Rectal smooth muscle tissue (tissue), 1 donor: ENCODE results near the gene DHCR24.

ENCODE experiments used
- H3K27ac ChIP-seq: one replicate; pipeline ENCODE4 v1.7.0; 2013; ENCODE audit warnings: low read depth, low read length, inconsistent platforms
- H3K27me3 ChIP-seq: one replicate; pipeline ENCODE4 v1.7.0; 2013; ENCODE audit warnings: low read length; ENCODE audit not compliant: control insufficient read depth, insufficient read depth
- H3K36me3 ChIP-seq: one replicate; pipeline ENCODE4 v1.7.0; 2013; ENCODE audit warnings: low read length; ENCODE audit not compliant: control insufficient read depth, insufficient read depth
- H3K4me1 ChIP-seq: one replicate; pipeline ENCODE4 v1.7.0; 2013; ENCODE audit warnings: low read length; ENCODE audit not compliant: control insufficient read depth, insufficient read depth
- H3K4me3 ChIP-seq: one replicate; pipeline ENCODE4 v1.7.0; 2013; ENCODE audit warnings: low read length
- H3K9ac ChIP-seq: one replicate; pipeline ENCODE4 v1.7.0; 2013; ENCODE audit warnings: low read length

Gene DHCR24

DNA sequence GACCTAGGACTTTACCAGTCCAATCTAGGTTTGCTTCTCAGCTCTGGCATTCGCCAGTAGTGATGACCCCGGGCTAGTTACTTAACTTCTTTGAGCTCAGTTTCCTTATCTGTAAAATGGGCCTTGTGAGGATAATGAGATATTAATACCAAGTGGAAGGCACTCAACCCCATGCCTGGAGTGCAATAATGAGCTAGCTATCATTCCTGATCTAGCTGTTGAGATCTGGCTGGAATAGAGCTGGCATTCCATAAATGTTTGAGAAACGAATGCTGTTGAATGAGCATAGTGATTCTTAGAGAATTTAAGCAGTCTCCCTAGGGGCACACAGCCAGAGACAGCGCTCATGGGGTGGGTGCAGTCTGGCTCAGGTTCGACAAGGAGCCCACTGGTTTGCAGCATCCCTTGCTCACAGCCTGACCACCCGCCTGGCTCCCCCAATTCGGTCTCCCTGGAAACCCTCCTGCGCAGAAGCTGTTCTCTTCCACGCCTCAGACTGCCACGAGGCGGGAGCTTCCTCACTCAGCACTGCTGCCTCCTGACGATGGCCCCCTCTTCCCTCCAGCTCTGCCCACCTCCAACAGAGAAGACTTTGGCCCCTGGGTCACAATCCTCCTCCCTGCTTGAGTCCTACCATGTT, 32.5 kb downstream of the DHCR24 start:
- Histone ChIP-seq H3K9ac (no peak overlapping the region), H3K4me3 (no peak overlapping the region), H3K27me3 (no peaks in the 10 kb centered on the region), H3K4me1 (no peaks in the 10 kb centered on the region), H3K36me3 (peaks cover 8% of the 10 kb centered on the region), H3K27ac (no peak overlapping the region)

- no peak overlapping the region for H3K4me3 ChIP-seq
- H3K4me1 ChIP-seq, result no peaks in the 10 kb centered on the region
- no peak overlapping the region for H3K9ac ChIP-seq
- H3K27ac ChIP-seq, result no peak overlapping the region
- peaks cover 8% of the 10 kb centered on the region for H3K36me3 ChIP-seq
- no peaks in the 10 kb centered on the region for H3K27me3 ChIP-seq
These were observed 33.1 kb downstream of the DHCR24 start for GRCh38 chr1:54853793-54854370.

DNA sequence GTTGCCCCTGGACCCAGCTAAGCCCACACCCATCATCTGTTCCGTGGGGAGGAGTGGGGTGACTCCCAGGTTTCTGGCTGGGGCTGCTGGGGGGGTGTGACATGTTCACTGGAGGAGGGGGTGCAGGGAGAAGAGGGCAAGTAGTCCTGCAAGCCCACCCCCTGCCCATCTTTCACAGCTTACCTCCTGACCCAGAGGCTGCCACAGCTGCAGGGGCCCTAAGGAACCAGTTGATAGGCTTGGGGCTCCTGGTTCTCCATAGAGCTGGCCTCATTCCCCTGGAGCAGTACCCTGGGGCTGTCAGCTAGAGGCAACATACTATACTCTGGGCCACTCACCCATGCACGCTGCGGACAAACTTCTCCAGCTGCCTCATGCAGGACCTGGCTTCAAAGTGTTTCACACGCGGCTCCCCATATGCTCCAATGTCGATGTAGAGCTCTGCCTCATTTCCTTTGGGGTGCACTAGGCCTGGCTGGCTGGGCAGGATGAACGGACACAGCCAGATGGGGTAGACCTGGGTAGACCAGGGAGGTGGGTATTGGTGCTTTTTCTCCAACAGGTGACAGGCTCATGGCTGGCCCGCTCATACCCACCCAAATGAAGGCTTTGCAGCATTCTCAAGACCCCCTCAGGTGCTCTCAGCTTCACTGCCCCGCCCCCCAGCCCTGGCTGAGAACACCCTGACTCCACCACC, 33.8 kb downstream of the DHCR24 start:
- peaks cover 8% of the 10 kb centered on the region for H3K36me3 ChIP-seq
- H3K4me1 ChIP-seq, result no peaks in the 10 kb centered on the region
- no peak overlapping the region for H3K27ac ChIP-seq
- no peak overlapping the region for H3K4me3 ChIP-seq
- no peaks in the 10 kb centered on the region for H3K27me3 ChIP-seq
- H3K9ac ChIP-seq, result no peak overlapping the region

GRCh38 chr1:54851936-54852524, 35.0 kb downstream of the DHCR24 start:
- no peaks in the 10 kb centered on the region for H3K4me1 ChIP-seq
- no peak overlapping the region for H3K9ac ChIP-seq
- no peak overlapping the region for H3K27ac ChIP-seq
- peaks cover 8% of the 10 kb centered on the region for H3K36me3 ChIP-seq
- H3K27me3 ChIP-seq, result no peaks in the 10 kb centered on the region
- no peak overlapping the region for H3K4me3 ChIP-seq

- no peak overlapping the region for H3K27ac ChIP-seq
- H3K4me3 ChIP-seq, result no peak overlapping the region
- H3K36me3 ChIP-seq, result peaks cover 8% of the 10 kb centered on the region
- H3K4me1 ChIP-seq, result no peaks in the 10 kb centered on the region
- no peaks in the 10 kb centered on the region for H3K27me3 ChIP-seq
- H3K9ac ChIP-seq, result no peak overlapping the region
These were observed 35.6 kb downstream of the DHCR24 start for GRCh38 chr1:54851406-54851805.

GRCh38 chr1:54850737-54851136, 36.3 kb downstream of the DHCR24 start:
- Histone ChIP-seq H3K36me3 (peaks cover 8% of the 10 kb centered on the region), H3K27me3 (no peaks in the 10 kb centered on the region), H3K4me3 (no peak overlapping the region), H3K9ac (no peak overlapping the region), H3K4me1 (no peaks in the 10 kb centered on the region), H3K27ac (no peak overlapping the region)

DNA sequence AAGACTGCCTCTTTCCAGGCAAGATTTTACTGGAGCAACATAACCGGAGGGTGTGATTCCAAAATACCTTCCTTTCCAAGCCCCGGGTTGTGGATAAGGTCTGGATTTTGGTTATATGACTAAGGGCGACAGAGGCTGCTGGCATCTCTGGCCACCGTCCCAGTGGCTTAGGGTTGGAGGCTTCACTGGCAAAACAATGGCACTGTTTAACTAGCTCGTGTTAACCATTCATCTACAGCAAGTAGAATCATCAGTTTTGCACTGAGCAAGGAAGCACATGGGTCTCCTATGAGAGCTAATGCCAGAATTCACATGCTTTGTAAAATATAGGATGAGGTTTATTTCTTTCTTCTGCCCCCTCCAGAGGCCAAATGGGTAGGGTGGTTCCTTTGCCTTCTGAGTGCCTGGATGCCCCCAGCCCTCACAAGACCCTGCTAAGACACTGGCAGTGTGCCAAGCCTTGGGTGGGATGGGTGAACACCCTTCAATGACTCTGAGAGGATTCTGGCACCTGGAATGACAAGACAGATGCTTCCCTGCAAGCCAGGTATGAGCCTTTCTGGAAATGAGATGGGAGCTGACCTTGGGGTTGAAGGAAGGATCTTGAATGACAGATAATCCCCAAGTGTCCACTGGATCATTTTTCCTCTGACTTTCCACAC, 36.8 kb downstream of the DHCR24 start:
- Histone ChIP-seq H3K27me3 (no peaks in the 10 kb centered on the region), H3K4me3 (no peak overlapping the region), H3K27ac (no peak overlapping the region), H3K4me1 (no peaks in the 10 kb centered on the region), H3K9ac (no peak overlapping the region), H3K36me3 (peaks cover 8% of the 10 kb centered on the region)

- Histone ChIP-seq H3K27ac (no peak overlapping the region), H3K36me3 (peaks cover 8% of the 10 kb centered on the region), H3K9ac (no peak overlapping the region), H3K4me3 (no peak overlapping the region), H3K4me1 (no peaks in the 10 kb centered on the region), H3K27me3 (no peaks in the 10 kb centered on the region)
These were observed 37.6 kb downstream of the DHCR24 start for GRCh38 chr1:54849219-54850068.

DNA sequence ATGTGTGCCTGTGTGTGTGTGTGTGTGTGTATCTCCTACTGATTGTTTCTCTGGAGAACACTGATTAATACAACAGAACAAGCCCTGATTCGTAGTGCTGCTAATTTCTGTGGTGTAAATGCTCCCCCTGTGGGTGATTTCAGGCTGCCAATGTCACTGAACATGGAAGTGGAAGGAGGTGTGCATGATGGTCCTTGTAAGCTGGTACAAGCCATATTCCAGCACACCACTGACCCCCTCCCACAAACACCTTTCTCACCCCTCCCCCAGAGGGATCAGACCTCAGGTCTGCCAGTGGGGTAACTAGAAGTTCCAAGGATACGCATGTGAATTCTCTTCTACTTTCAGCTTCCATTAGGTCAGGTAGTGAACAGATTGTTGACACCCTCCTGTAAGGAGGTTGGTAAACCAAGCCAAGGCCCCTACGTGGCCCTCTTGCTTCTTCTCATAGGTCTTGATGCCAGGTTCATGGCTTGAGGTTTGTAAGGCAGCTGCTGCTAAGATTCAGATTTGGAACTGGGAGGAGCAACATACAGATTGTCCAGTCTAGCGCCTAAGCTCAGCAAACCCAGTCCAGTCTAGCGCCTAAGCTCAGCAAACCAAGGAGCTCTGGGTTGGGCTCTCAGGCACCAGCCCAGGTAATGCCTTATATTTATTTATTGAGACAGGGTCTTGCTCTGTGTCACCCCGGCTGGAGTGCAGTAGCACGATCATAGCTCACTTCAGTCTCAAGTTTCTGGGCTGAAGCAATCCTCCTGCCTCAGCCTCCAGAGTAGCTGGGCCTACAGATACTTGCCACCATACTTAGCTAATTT, 38.7 kb downstream of the DHCR24 start:
- H3K27ac ChIP-seq, result no peak overlapping the region
- no peaks in the 10 kb centered on the region for H3K27me3 ChIP-seq
- H3K4me1 ChIP-seq, result no peaks in the 10 kb centered on the region
- H3K4me3 ChIP-seq, result no peak overlapping the region
- H3K9ac ChIP-seq, result no peak overlapping the region
- peaks cover 6% of the 10 kb centered on the region for H3K36me3 ChIP-seq

GRCh38 chr1:54846716-54847284, 40.2 kb downstream of the DHCR24 start:
- Histone ChIP-seq H3K27ac (no peak overlapping the region), H3K4me1 (no peaks in the 10 kb centered on the region), H3K36me3 (peaks cover 2% of the 10 kb centered on the region), H3K9ac (no peak overlapping the region), H3K27me3 (no peaks in the 10 kb centered on the region), H3K4me3 (no peak overlapping the region)

DNA sequence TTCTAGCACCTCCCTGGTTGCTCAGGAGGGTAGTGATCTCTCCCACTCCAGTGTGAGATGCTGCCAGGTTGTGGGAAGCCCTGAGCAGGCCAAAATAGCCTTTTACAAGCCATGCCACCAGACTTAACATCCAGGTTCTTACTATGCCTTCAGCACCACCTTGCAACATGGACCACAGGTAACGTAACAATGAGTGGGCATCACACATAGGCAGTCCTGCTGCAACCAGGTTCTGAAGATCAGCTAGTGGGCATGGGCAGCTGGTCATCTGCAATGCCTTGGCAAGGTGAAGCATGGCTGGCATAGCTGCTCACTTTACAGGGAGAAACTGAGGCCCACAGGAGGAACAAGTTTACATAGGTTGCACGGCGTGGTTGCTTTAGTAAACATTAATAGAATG, 40.7 kb downstream of the DHCR24 start:
- Histone ChIP-seq H3K4me3 (no peak overlapping the region), H3K4me1 (no peaks in the 10 kb centered on the region), H3K36me3 (no peaks in the 10 kb centered on the region), H3K9ac (no peak overlapping the region), H3K27ac (no peak overlapping the region), H3K27me3 (no peaks in the 10 kb centered on the region)
